MCF 10A (cell line): ENCODE results near the gene PSMA8. TPM values are rescaled to one million over a fixed set of nuclear protein-coding genes. Genes with fewer than 3 reads are reported as not detected.

Source experiments
- BruUV-seq: library from RNA; stranded (reverse); fragments of 400-500 nt; replicated peaks from 2 replicates; lab custom pipeline; 2021; lab: Mats Ljungman, UMichigan
- CTCF ChIA-PET: fragments of 300-600 bp; sonication (Branson Sonifier 250); formaldehyde crosslinking; extraction: SDS; loops from one replicate; lab custom pipeline; 2021; ENCODE audit warnings: antibody characterized with exemption, inconsistent platforms; lab: Yijun Ruan, JAX
- POLR2A ChIA-PET: fragments of 300-600, 350-650 bp; sonication (Branson Sonifier 250); formaldehyde crosslinking; extraction: SDS; loops from one replicate; lab custom pipeline; 2020; ENCODE audit warnings: antibody characterized with exemption, inconsistent platforms; lab: Yijun Ruan, JAX
- DNase-seq: peaks from one replicate; pipeline ENCODE4 v3.0.0-alpha.2; 2018; ENCODE audit not compliant: unreplicated experiment
- H3K27ac Mint-ChIP-seq: one replicate; pipeline ENCODE4 v1.8.0; 2022; ENCODE audit warnings: mild to moderate bottlenecking, low read depth, mixed read lengths; ENCODE audit not compliant: unreplicated experiment
- H3K27me3 Mint-ChIP-seq: one replicate; pipeline ENCODE4 v1.8.0; 2022; ENCODE audit warnings: mixed read lengths; ENCODE audit not compliant: insufficient read depth, unreplicated experiment
- H3K36me3 Mint-ChIP-seq: one replicate; pipeline ENCODE4 v1.8.0; 2022; ENCODE audit warnings: mild to moderate bottlenecking, moderate library complexity, mixed read lengths; ENCODE audit not compliant: insufficient read depth, unreplicated experiment
- H3K4me1 Mint-ChIP-seq: one replicate; pipeline ENCODE4 v1.8.0; 2022; ENCODE audit warnings: mixed read lengths; ENCODE audit not compliant: insufficient read depth, unreplicated experiment
- H3K4me3 Mint-ChIP-seq: one replicate; pipeline ENCODE4 v1.8.0; 2022; ENCODE audit warnings: mild to moderate bottlenecking, moderate library complexity, mixed read lengths; ENCODE audit not compliant: unreplicated experiment
- H3K9me3 Mint-ChIP-seq: one replicate; pipeline ENCODE4 v1.8.0; 2022; ENCODE audit warnings: mixed read lengths; ENCODE audit not compliant: unreplicated experiment
- intact Hi-C: fragments of 100-400 bp; cut with micrococcal nuclease; formaldehyde crosslinking; loops from 2 replicates; pipeline ENCODE4 v1.14.1; 2022
- total RNA-seq: library from RNA; stranded (reverse); gene quantifications from 2 replicates; pipeline ENCODE4 v1.2.3, GENCODE V29; 2022
- TF ChIP-seq, protein P1 (sequence below): fragments of 200-600 bp; IDR thresholded peaks from one replicate; pipeline ENCODE4 v1.8.0; 2022; ENCODE audit warnings: antibody characterized with exemption, mild to moderate bottlenecking; ENCODE audit not compliant: unreplicated experiment

Gene PSMA8
- total RNA-seq, 1 experiment from 2014 or later = not detected

DNA sequence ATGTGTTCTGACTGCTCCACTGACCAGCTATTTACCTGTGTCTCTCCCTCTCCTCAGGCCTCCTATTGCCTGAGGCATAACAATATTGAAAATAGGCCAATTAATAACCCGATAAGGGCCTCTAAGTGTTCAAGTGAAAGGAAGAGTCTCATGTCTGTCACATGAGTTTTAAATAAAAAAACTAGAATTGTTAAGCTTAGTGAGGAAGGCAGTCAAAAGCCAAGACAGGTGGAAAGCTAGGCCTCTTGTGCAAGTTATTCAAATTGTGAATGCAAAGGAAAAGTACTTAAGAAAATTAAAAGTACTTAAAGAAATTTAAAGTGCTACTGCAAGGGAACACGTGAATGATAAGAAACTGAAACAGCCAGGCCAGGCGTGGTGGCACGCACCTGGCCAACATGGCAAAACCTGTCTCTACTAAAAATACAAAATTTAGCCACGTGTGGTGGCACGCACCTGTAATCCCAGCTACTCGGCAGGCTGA lies 47.7 kb downstream of the PSMA8 start:
- intact Hi-C loops = no loop called here
- Mint-ChIP-seq H3K27ac (no peak overlapping the region), H3K4me3 (no peak overlapping the region), H3K9me3 (no peaks in the 10 kb centered on the region), H3K4me1 (no peaks in the 10 kb centered on the region), H3K36me3 (no peaks in the 10 kb centered on the region), H3K27me3 (no peaks in the 10 kb centered on the region)
- TF ChIP-seq, protein P1, sequence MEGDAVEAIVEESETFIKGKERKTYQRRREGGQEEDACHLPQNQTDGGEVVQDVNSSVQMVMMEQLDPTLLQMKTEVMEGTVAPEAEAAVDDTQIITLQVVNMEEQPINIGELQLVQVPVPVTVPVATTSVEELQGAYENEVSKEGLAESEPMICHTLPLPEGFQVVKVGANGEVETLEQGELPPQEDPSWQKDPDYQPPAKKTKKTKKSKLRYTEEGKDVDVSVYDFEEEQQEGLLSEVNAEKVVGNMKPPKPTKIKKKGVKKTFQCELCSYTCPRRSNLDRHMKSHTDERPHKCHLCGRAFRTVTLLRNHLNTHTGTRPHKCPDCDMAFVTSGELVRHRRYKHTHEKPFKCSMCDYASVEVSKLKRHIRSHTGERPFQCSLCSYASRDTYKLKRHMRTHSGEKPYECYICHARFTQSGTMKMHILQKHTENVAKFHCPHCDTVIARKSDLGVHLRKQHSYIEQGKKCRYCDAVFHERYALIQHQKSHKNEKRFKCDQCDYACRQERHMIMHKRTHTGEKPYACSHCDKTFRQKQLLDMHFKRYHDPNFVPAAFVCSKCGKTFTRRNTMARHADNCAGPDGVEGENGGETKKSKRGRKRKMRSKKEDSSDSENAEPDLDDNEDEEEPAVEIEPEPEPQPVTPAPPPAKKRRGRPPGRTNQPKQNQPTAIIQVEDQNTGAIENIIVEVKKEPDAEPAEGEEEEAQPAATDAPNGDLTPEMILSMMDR = no peak
- CTCF ChIA-PET = interaction anchor here (0.7 to 2.2 kb wide), 2 partner anchors 21 to 1748 kb away, joined by 3 to 6 read pairs; no protein-coding TSS in a partner anchor
- POLR2A ChIA-PET = interaction anchor here (0.7 kb wide), 1 partner anchor 12 kb away, joined by 7 read pairs; no protein-coding TSS in a partner anchor
- no peak for DNase-seq
- BruUV-seq = no TSS peak

DNA sequence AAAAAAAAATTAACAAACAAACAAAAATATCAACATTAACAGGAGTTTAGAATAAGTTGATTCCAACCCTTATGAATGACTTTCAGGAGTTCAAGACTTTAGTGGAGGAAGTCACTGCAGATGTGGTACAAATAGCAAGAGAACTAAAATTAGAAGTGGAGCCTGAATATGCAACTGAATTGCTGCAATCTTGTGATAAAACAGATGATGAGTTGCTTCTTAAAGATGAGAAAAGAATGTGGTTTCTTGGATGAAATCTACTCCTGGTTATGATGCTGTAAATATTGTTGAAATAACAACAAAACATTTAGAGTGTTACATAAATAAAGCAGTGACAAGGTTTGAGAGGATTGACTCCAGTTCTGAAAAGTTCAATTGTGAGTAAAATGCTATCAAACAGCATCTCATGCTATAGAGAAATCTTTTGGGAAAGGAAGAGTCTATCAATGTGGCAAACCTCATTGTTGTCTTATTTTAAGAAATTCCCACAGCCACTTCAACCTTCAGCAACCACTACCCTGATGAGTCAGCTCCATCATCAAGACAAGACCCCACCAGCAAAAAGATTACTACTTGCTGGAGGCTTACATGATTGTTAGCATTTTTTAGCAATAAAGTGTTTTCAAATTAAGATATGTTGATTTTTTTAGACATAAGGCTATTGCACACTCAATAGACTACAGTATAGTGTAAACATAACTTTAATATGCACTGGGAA lies 49.9 kb downstream of the PSMA8 start:
- TF ChIP-seq, protein P1 = no peak
- no peaks in the 10 kb centered on the region for H3K4me1 Mint-ChIP-seq
- intact Hi-C loops = no loop called here
- H3K27me3 Mint-ChIP-seq = no peaks in the 10 kb centered on the region
- BruUV-seq = no TSS peak
- DNase-seq = no peak
- no peak overlapping the region for H3K27ac Mint-ChIP-seq
- ChIA-PET CTCF (no interaction called here), POLR2A (interaction anchor here (0.7 kb wide), 1 partner anchor 25 kb away, joined by 3 read pairs; no protein-coding TSS in a partner anchor)
- H3K36me3 Mint-ChIP-seq = no peaks in the 10 kb centered on the region
- no peaks in the 10 kb centered on the region for H3K9me3 Mint-ChIP-seq
- H3K4me3 Mint-ChIP-seq = no peak overlapping the region

DNA sequence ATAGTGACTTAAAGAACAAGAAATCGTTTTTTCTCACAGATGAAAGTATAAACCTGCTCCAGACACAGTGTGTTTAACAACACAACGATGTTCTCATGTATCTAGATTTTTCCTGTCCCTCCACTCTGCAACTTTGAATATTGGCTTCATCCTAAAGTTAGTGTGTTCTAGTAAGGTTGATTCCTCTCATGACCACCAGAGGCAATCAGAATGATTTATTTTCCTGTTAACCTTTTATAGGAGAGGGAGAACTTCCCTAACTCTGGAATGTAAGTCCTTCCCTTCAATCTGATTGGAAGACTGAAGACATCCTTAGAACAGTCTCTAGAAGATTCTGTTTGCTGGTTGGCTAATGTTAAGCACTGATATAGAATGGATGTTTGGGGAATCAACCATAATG lies 51.6 kb downstream of the PSMA8 start:
- ChIA-PET CTCF (no interaction called here), POLR2A (interaction anchor here (1.1 kb wide), 1 partner anchor 23 kb away, joined by 3 read pairs; no protein-coding TSS in a partner anchor)
- no TSS peak for BruUV-seq
- Mint-ChIP-seq H3K27me3 (no peaks in the 10 kb centered on the region), H3K4me3 (no peak overlapping the region), H3K4me1 (no peaks in the 10 kb centered on the region), H3K36me3 (no peaks in the 10 kb centered on the region), H3K27ac (no peak overlapping the region), H3K9me3 (no peaks in the 10 kb centered on the region)
- intact Hi-C loops = no loop called here
- TF ChIP-seq, protein P1 = peak; percentile 18
- peak; percentile 25 for DNase-seq

DNA sequence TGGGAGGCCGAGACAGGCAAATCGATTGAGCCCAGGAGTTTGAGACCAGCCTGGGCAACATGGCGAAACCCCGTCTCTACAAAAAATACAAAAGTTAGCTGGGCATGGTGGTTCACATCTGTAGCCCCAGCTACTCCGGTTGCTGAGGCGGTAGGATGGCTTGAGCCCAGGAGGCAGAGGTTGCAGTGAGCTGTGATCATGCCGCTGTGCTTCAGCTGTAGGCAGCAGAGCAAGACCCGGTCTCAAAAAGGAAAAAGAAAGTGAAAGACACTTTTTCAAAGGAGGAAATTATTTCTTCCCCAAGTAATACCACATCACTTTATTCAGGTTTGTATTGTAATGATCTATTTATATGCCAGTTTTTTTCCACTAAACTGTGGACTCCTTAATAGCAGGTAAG lies 56.8 kb downstream of the PSMA8 start:
- Mint-ChIP-seq H3K4me3 (no peak overlapping the region), H3K27ac (no peak overlapping the region)
- intact Hi-C loops = no loop called here

More for the DNA sequence above, 56.8 kb downstream of the PSMA8 start:
- no peaks in the 10 kb centered on the region for H3K36me3 Mint-ChIP-seq
- BruUV-seq = no TSS peak
- H3K9me3 Mint-ChIP-seq = no peaks in the 10 kb centered on the region
- CTCF ChIA-PET = no interaction called here
- no peaks in the 10 kb centered on the region for H3K4me1 Mint-ChIP-seq
- TF ChIP-seq, protein P1 = no peak
- no peak for DNase-seq
- POLR2A ChIA-PET = no interaction called here
- no peaks in the 10 kb centered on the region for H3K27me3 Mint-ChIP-seq
